Stomach (tissue), 4 donors: ENCODE measurements around the gene HYKK.

Experiments
- POLR2A ChIP-seq, 4 donors: fragments of 450-650 bp; IDR thresholded peaks; one replicate each; pipeline ENCODE4 v1.6.1; 2016; ENCODE audit warnings: antibody characterized with exemption in 4 of 4, control low read depth in 2 of 4, mild to moderate bottlenecking in 1 of 4, moderate library complexity in 1 of 4
- TF ChIP-seq, protein P1 (sequence below), 7 experiments: fragments of 450-650 bp in 4 of 7; fragments of 200-600 bp in 3 of 7; sonication (generic) in 3 of 7; IDR thresholded peaks; one replicate each; pipeline ENCODE4 v1.5.1; 2016 to 2019; ENCODE audit warnings: antibody characterized with exemption in 7 of 7, control low read depth in 2 of 7, mild to moderate bottlenecking in 1 of 7

- TF ChIP-seq POLR2A (IDR thresholded peaks at IDR 0.05), result no peak
- TF ChIP-seq, protein P1, sequence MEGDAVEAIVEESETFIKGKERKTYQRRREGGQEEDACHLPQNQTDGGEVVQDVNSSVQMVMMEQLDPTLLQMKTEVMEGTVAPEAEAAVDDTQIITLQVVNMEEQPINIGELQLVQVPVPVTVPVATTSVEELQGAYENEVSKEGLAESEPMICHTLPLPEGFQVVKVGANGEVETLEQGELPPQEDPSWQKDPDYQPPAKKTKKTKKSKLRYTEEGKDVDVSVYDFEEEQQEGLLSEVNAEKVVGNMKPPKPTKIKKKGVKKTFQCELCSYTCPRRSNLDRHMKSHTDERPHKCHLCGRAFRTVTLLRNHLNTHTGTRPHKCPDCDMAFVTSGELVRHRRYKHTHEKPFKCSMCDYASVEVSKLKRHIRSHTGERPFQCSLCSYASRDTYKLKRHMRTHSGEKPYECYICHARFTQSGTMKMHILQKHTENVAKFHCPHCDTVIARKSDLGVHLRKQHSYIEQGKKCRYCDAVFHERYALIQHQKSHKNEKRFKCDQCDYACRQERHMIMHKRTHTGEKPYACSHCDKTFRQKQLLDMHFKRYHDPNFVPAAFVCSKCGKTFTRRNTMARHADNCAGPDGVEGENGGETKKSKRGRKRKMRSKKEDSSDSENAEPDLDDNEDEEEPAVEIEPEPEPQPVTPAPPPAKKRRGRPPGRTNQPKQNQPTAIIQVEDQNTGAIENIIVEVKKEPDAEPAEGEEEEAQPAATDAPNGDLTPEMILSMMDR (IDR thresholded peaks at IDR 0.05), result no peak
Measured at GRCh38 chr15:78570710-78571109, 63.3 kb downstream of the HYKK start.
